Right renal cortex interstitium (tissue), 3 donors: ENCODE data around the gene KCNK10. TPM values are rescaled to one million over a fixed set of nuclear protein-coding genes. Genes with fewer than 3 reads are reported as not detected.

Experiments used
- DNase-seq, 3 donors: peaks; one replicate each; pipeline ENCODE4 v3.0.0-alpha.2; 2013; ENCODE audit warnings: low read depth in 3 of 3, low spot score in 2 of 3
- polyA plus RNA-seq, 3 donors: library from polyadenylated mRNA; unstranded; fragments of 120-200 nt; gene quantifications; one replicate each; pipeline ENCODE4 v1.2.1, GENCODE V29; 2013; ENCODE audit not compliant: insufficient read length in 3 of 3

The KCNK10 gene
- under 1 TPM; 0.16 to 0.26 (median 0.24) TPM for polyA plus RNA-seq

GRCh38 chr14:88323086-88323522 lies at the start of gene KCNK10:
KCNK10 (minus strand) TSS chr14:88323269; CDS start chr14:88322798, 471 bp downstream.
- no peak for DNase-seq

GRCh38 chr14:88369496-88369895 lies 46.4 kb upstream of the KCNK10 start:
- no peak for DNase-seq

- DNase-seq: no peak
These were observed 41.8 kb upstream of the KCNK10 start for GRCh38 chr14:88364710-88365413.

- DNase-seq: no peak
These were observed 40.6 kb upstream of the KCNK10 start for GRCh38 chr14:88363644-88364043.

DNA sequence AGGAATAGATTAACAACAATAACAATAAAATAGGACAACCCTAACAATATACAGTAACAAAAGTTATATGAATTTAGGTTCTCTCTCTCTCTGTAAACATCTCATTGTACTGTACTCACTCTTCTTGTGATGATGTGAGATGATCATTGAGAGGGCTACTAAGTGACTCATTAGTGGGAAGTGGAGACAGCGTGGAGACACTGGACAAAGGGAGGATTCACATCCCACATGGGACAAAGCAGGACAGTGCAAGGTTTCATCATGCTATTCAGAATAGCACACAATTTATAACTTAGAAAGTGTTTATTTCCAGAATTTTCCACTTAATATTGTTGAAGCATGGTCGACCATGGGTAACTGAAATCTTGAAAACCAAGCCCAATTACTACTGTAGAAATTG lies 36.4 kb upstream of the KCNK10 start:
- no peak for DNase-seq

DNA sequence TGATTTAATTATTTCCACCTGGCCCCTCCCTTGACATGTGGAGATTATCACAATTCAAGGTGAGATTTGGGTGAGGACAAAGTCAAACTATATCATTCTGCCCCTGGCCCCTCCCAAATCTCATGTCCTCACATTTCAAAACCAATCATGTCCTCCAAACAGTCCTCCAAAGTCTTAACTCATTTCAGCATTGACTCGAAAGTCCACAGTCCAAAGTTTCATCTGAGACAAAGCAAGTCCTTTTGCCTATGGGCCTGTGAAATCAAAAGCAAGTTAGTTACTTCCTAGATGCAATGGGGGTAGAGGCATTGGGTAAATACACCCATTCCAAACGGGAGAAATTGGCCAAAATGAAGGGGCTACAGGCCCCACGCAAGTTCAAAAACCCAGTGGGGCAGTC lies 31.3 kb upstream of the KCNK10 start:
- DNase-seq: no peak

GRCh38 chr14:88352698-88353097 lies 29.6 kb upstream of the KCNK10 start:
- no peak for DNase-seq

DNA sequence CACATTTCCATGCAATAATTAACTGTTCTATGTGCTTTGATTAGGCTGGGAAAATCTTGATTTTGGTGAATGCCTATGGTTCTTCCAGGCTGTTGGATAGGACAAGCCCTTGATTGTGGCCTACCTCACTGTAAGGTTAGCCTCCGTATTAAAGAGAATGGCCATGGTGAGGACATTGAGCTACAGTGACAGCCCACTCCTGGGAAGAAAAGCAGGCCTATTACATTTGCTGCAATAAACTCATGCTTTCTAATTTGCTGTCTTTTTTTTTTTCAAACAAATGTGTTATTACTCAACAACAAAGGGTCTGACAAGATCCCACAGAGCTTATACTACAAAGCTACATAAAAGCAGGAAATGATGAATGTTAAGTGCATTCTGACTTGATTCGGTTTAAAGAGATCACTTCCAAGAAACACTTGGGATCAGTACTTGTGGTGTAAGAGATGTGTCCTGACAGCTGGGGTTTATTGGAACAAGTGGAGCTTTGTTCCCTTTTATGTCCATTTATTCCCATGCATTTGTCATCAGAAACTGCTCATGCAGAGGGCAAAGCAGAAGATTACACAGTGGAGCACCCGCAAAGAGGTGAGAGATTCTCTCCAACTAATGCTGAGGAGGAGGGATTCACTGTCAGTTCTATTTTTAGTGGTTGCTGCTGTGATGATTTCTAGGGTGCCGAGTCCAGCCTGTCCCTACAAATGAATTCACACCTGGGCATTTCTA lies 29.1 kb upstream of the KCNK10 start:
- DNase-seq: no peak

DNA sequence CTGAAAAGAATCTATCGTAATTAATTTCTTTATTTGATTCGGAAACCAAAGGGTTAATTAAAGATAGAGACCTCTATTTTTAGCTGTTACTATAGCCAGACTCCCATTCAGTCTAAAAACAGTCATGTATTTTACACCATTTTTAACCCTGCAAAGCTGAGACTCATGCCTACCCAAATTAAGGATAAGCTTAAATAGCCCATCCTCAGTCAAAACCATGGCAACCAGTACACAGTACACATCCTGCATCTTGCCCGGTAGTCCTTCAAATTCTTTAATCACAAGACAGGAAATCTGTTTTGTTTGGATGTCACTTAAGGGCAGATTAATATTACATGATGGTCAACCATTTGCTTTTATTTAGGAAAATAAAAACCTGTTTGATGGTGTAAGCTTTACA lies 25.5 kb upstream of the KCNK10 start:
- DNase-seq: no peak

DNA sequence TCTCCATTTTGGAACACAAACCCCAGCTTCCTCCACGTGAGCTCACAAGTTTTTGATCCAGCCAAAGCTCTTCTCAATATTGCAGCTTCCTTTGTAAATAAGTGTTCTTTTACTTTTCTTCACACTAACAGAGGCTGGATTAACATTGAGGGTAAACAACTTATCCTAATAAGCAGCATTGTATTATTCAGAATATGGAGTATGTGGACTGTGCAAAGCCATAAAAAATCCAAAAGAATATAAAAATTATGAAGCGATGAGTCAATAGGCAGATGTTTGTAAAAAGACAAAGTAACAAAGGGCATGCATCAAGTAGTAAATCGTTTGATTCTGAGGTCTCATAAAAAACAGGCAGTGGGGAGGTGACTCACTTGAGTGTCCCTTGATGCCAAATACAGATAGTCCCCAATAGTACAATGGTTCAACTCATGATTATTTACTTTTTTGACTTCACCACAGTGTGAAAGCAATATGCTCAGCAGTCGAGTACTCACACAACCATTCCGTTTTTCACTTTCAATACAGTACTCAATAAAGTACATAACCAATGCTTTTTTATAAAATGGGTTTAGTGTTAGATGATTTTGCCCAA lies 23.1 kb upstream of the KCNK10 start:
- no peak for DNase-seq

GRCh38 chr14:88342980-88343379 lies 19.9 kb upstream of the KCNK10 start:
- DNase-seq: no peak

DNA sequence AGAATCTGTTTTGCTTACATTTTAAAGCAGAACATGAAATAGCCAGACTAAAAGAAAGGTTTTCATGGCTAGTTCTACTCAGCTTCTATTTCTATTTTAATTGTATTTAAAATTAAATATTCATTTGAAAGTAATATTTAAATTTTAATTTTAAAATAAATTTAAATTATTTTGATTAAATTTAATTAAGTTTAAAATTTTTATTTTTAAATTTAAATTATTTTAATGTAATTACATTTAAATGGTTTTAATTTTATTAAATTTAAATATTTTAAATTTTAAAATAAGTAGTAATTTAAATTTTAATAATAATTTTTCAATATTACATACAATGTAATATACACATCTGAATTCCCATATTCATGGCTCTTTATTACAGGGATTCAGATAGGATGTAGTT lies 17.3 kb upstream of the KCNK10 start:
- no peak for DNase-seq

- no peak for DNase-seq
These were observed 10.0 kb upstream of the KCNK10 start for GRCh38 chr14:88333036-88333435.

- no peak for DNase-seq
These were observed 4.4 kb upstream of the KCNK10 start for GRCh38 chr14:88327497-88327896.

DNA sequence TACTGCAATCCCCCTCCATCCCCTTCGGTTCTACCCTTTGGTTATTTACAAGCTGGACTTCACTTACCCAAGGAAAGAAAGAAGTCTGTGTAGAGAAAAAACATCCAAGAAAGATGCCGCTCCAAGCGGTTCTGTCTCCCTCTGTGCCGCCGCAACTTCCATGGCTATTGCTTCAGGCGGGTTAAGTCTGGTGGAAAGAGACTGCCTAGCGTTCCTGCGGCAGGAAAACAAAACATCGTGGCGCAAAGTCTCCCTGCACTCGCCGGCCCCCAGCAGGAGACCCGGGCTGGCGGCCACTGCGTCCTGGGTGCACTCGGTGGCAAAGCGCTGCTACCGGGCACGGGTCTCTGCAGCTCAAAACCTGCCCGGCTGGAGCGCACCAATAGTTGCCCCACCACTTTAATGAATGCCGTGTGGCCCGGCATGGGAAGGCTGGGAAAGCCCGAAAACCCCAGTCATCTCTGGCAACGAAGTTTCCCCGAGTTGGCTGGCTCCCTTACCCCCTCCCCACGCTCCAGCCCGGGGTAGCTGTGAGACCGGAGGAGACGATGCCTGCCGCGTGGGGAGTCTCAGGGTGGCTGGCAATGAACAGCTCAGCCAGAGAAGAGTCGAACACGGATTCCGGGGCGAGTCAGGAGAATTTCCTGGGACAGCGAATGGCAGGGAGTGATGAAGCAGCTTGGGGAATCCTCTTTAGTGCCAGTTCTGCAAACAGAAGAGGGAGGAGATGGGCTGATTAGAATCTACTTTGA lies 3.5 kb upstream of the KCNK10 start:
- no peak for DNase-seq

- DNase-seq: no peak
These were observed 2.8 kb upstream of the KCNK10 start for GRCh38 chr14:88325883-88326282.

DNA sequence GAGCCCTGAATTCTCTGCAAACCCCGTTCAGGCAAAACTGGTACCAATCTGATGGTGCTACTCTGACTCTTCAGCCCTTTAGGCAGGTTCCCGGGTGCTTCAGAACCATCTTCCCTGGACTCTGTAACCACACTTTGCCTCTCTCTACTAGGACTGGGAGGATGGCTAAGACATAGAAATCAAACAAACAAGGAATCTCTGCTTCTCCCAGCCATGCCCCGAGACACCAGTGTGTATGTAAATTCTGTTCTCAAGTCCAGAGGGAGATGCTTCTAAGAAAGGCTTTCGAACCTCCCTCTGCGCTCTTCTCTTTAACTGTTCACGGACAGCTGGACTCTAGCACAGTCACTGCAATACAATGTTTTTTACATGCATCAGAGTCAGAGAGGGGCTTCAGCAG lies 1.9 kb upstream of the KCNK10 start:
- DNase-seq: no peak

DNA sequence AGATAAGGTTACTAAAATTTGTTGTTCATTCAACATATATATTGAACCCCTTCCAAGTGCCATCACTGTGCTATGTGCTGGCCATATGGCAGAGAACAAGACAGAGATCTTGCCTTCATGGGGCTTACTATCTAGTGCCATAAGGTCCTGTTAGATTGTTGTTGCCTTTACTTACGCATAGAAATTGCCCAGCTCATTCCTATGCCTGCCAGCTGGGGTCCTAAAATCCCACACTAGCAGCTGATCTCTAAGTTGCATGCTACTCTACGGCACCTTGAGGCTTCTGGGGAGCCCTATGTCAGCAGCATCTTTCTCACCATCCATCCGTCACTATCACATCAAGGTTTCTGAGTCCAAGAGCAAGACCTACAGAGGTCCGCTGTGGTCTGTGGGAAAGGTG lies 1.4 kb upstream of the KCNK10 start:
- DNase-seq: no peak

GRCh38 chr14:88323523-88324199 lies 592 bp upstream of the KCNK10 start:
- DNase-seq: no peak

- no peak for DNase-seq
These were observed 474 bp downstream of the KCNK10 start for GRCh38 chr14:88322504-88323085.
